Measurements from ENCODE around the gene STK40.
A peak's percentile ranks its signal among the peaks of the same experiment; 100 is the strongest.

The STK40 gene

GRCh38 chr1:36309397-36309796 is 76.3 kb downstream of the STK40 start:
- DNase-seq (ENCODE audit: low spot score) = no peak

- no peak for DNase-seq (ENCODE audit: low spot score)
Measured at GRCh38 chr1:36307601-36308330, 78.0 kb downstream of the STK40 start.

DNA sequence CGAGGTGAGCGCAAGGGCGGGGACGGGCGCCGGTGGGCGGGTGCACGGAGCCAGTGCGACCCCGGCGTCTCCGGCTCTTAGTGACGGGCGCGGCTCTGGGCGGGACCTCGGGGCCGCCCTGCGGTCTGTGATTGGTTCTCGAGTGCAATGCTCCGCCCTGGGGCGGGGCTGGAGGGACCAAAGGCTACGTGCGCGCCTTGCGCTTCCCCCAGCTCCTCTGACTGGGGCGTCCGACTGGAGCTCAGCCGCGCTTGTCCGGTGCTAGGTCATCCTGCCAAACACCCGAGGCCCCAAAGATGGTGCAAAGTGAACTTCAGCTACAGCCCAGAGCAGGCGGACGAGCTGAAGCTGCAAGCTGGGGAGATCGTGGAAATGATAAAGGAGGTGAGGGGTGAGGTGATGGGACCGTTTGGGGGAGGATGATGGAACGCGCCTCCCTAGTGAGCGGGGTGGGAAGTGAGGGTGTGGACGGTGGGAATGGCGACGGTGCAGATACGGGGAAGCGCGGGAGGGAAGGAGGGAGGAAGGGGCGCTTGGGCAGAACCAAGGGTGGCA is 78.7 kb downstream of the STK40 start:
- DNase-seq (ENCODE audit: low spot score) = peak; percentile 96

GRCh38 chr1:36306210-36306901 is 79.4 kb downstream of the STK40 start, which contains the start of gene SH3D21:
Gene SH3D21, plus strand, starts transcription at chr1:36306368. Its CDS starts 53 bp downstream, at chr1:36306421.
- DNase-seq (ENCODE audit: low spot score) = peak; percentile 67

DNA sequence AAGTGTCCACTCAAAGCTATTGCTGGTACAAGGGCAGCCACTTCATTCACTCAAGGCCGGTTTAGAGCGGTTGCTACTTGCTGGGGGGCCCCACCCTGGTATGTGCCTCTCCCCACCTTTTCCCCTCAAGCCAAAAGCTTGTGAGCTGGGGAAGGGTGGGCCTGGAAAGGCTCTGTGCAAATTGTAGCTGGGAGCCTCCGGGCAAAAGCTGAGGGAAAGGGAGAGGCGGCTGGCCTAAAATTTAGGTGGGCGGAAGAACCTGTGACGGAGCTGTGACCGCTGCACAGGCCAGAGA is 79.9 kb downstream of the STK40 start:
- DNase-seq (ENCODE audit: low spot score) = no peak

- no peak for DNase-seq (ENCODE audit: low spot score)
Measured at GRCh38 chr1:36304970-36305914, 80.5 kb downstream of the STK40 start.

GRCh38 chr1:36304521-36304920 is 81.2 kb downstream of the STK40 start:
- DNase-seq (ENCODE audit: low spot score) = no peak

DNA sequence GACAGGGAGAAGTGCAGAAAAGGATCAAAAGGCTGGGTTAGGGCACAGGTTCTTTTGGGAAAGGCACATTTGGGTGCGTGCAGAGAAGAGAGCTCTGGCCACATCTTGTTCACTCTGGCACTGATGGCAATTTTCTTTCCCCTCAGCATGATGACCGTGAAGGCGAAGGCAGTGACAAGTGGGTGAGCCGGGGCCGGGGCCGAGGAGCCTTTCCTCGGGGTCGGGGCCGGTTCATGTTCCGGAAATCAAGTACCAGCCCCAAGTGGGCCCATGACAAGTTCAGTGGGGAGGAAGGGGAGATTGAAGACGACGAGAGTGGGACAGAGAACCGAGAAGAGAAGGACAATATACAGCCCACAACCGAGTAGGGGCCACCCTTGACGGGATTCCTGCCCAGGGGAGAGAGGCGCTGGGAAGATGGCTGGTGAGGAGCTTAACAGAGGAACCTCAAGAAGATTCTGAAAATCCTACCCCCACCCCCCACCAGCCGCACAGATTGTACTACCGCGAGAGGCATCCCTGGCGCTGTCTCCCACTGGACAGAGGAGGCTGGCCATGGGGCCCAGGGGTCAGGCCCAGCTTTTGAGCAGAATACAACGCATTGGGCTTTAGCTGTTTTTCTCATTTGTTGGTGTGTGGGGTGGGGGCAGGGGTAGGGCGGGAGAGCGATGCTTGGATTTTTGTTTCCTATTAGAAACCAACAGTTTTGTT is 81.9 kb downstream of the STK40 start:
- DNase-seq (ENCODE audit: low spot score) = no peak

DNA sequence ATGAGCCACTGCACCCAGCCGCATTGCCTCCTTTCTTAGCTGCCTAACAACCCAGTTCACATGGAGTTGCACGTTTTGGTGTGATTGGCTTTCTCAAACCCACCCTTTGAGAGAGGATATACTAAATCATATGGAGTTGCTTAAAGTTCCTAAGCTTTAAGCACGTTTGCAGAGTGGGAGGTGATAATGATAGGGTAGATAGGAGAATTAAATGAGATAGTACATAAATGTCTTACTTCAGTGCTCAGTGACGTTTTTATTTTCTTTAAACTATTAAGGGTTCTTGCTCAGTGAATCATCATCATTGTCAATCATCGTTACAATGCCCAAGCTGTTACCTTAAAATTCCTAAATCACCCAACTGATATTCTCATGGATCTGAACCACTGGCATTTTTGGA is 82.5 kb downstream of the STK40 start:
- no peak for DNase-seq (ENCODE audit: low spot score)

DNA sequence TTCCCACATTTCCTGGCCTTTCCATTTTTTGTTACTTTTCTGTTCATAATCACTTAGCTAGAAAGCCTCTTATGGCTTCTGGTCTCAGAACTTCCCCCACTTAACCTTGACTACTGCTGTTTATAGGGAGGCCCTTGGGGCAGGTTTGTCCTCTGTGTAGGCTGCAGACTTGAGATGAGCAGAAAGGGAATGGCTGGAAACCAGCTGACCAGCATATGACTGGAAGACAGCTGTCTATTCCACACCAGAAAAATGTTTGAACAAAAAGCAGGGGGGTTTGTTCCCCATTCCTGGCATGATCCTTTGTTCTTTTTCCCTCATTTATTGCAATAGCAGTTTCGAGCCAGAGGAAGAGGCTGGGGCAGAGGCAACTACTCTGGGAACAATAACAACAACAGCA is 84.5 kb downstream of the STK40 start:
- DNase-seq (ENCODE audit: low spot score) = no peak

- peak; percentile 57 for DNase-seq (ENCODE audit: low spot score)
Measured at GRCh38 chr1:36300526-36300925, 85.2 kb downstream of the STK40 start.

GRCh38 chr1:36298640-36299039 is 87.1 kb downstream of the STK40 start:
- DNase-seq (ENCODE audit: low spot score) = no peak

GRCh38 chr1:36297062-36297461 is 88.7 kb downstream of the STK40 start:
- DNase-seq (ENCODE audit: low spot score) = no peak

DNA sequence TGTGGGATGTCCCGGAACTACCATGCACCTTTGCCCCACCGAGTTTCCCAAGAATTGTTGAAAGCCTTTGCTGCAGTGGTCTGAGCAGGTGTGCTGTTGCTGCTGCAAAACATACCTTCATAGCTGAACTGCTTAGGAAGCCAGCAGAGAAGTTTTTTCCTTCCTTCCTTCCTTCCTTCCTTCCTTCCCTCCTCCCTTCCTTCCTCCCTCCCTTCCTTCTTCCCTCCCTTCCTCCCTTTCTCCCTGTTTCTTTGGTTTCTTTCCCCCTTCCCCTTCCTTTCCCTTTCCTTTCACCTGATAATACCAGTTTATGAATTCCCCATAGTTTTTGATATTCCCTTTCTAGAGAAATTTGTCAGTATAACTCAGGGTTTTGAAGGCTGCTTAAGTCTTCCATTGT is 90.3 kb downstream of the STK40 start:
- no peak for DNase-seq (ENCODE audit: low spot score)
